GM21529 (cell line): ENCODE measurements around the gene SYTL5.
A peak's percentile ranks its signal among the peaks of the same experiment; 100 is the strongest.

Source experiments
- ATAC-seq: cut with Tn5 transposase; IDR thresholded peaks from one replicate; pipeline ENCODE4 v1.9.1; 2021; ENCODE audit not compliant: unreplicated experiment

The SYTL5 gene

DNA sequence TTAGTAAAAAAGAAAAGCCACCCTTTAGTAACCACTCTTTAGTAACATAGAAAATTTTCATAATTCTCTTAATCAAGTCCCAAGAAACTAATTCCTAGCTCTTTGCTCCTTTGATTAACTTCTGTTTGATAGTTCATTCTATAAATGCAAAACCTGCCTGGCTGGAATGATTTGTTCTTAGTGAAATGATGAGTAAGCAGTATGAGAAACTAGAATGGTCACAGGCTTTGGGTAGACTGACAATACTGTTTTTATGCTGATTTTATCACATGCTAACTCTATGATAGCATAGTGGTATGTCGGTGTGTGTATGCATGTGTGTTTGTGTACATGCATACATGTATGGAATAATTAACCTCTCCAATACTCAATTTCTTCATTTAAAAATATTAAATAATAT is 81.2 kb downstream of the SYTL5 start:
- no peak for ATAC-seq

- no peak for ATAC-seq
These were observed 83.0 kb downstream of the SYTL5 start for GRCh38 chrX:38089173-38089982.

GRCh38 chrX:38095971-38096529 is 89.7 kb downstream of the SYTL5 start:
- ATAC-seq = no peak

DNA sequence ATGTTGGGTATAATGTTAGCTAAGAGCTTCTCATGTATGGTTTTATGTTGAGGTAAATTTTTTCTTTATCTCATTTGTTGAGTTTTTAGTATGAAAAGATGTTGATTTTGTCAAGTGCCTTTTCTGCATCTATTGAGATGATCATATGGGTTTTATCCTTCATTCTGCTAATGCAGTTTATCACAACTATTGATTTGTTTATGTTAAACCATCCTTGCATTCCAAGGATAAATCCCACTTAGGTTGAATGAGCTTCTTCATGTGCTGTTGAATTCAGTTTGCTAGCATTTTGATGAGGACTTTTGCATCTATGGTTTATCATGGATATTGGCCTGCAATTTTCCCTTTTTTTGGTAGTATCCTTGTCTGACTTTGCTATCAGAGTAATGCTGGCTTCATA is 93.3 kb downstream of the SYTL5 start:
- ATAC-seq = no peak

DNA sequence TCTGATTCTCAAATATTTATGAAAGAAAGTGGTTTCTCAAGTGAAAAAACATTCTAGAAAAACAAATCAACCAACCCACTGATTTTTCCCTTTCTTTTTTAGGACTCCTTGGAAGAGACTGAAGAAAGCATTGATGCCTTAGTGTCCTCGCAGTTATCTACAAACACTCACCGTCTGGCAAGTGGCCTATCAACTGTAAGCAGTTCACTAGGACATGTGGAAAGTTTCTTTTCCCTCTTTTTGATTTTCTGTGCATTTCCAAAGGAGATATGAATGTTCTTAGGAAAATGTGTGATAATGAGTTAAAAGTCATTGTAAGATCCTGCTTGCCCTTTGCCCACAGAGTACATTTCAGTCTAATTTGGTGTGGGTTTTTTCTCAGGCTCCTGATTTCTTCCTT is 95.9 kb downstream of the SYTL5 start:
- no peak for ATAC-seq

GRCh38 chrX:38102875-38103274 is 96.5 kb downstream of the SYTL5 start:
- ATAC-seq = no peak

GRCh38 chrX:38103857-38104812 is 97.8 kb downstream of the SYTL5 start:
- ATAC-seq = peak; percentile 90

DNA sequence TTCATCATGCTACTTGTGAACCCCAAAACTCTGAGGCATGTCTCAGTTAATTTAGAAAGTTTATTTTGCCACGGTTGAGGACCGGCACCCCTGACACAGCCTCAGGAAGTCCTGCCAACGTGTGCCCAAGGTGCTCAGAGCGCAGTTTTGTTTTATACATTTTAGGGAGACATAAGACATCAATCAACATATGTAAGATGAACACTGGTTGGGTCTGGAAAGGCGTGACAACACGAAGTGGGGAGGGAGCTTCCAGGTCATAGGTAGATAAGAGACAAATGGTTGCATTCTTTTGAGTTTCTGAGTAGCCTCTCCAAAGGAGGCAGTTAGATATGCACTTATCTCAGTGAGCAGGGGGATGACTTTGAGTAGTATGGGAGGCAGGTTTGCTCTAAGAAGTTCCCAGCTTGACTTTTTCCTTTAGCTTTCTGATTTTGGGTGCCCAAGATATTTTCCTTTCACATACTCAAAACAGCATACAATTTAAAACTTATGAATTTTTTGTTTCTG is 98.9 kb downstream of the SYTL5 start:
- ATAC-seq = no peak

GRCh38 chrX:38106991-38107655 is 100.8 kb downstream of the SYTL5 start:
- no peak for ATAC-seq

- ATAC-seq = no peak
These were observed 102.0 kb downstream of the SYTL5 start for GRCh38 chrX:38108364-38108763.

DNA sequence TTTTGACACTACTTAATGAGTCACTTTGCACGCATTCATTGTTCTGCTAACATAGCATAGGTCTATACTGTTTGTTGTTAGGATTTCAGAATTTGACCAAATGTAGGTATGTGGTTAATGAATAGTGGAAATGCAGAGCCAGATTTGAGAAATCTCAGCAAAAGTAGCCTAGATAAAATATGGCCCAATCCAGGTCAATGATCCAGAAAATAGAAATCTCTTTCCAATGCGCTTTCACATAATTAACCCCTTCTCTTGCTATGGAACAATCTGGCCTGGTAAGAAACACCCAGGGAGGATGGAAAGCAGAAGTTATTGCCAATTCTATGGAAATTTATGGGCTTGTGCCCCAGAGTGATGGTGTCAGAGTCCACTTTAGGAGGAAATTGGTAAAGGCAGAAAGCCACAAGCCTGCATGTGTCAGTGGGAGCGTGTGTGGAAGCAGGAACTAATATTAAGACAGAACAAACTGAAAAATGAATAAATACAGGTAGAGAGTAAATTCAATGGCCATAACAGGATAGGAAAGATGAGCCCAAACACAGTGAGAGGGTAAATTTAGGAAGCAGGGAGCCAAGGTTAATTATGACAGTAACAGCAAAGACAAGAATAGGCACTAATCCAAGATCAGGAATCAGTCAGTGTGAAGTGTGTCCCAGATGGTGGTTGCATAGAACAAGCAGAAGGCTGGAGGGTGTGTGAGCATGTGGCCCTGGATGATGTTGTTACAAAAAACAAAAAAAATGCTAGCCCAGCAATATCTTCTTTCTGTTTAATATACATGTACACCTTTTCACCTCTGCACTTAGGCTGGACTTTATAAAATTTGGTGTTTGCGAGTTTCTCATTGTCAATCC is 102.9 kb downstream of the SYTL5 start:
- ATAC-seq = no peak

GRCh38 chrX:38110231-38110630 is 103.9 kb downstream of the SYTL5 start:
- ATAC-seq = no peak

- no peak for ATAC-seq
These were observed 104.8 kb downstream of the SYTL5 start for GRCh38 chrX:38111196-38111595.

GRCh38 chrX:38112566-38112965 is 106.2 kb downstream of the SYTL5 start:
- ATAC-seq = peak; percentile 67

GRCh38 chrX:38116706-38117105 is 110.4 kb downstream of the SYTL5 start:
- ATAC-seq = no peak

DNA sequence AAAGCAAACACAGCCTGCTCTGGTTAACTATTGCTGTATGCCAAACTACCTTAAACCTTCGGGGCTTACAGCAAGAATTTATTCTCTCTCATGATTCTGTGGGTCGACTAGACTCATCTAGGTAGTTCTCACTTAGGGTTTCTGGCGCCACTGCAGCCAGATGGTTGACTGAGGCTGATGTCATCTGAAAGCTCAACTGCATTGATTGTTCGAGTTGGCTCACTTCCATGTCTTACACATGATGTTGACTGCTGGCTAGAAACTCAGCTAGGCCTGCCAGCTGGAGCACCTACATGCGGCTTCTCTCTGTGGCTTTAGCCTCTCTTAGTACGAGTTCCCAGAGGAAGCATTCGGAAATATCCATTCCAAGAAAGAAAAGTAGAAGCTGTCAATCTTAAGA is 111.1 kb downstream of the SYTL5 start:
- no peak for ATAC-seq

DNA sequence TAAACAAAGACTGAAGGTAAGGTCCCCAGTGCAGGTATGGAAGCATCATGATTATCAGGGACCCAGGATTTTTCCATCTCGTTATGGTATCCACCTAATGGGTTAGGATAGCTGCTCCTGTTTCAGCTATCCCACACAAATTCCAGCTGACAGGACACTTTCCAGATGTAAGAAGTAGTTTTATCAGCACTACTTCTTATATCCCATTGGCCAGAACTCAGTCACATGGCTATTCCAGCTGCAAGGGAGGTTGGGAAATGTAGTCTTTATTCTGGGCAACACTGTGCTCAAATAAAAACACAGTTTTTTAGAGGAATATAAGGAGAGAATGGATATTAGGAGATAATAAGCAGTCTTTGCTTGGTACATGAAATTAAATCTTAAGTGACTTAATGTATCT is 117.6 kb downstream of the SYTL5 start:
- ATAC-seq = no peak

DNA sequence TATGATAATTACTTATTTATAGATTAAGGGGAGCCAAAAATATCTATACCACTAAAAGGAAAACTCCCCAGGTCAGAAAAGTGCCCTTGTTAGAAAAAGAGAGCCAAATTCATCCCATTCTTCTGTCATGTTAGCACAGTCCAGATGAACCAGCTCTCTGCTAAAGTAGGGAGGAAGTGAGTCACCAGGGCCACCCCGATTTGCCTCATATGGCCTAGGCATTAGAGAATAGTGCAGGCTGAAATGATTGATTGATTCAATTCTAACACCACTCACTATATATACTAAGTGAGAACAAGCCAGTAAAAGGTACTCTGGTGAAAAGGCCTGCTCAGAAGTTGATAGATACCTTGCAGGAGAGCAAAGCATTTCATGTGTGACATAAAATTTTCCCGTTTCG is 119.8 kb downstream of the SYTL5 start:
- ATAC-seq = no peak

DNA sequence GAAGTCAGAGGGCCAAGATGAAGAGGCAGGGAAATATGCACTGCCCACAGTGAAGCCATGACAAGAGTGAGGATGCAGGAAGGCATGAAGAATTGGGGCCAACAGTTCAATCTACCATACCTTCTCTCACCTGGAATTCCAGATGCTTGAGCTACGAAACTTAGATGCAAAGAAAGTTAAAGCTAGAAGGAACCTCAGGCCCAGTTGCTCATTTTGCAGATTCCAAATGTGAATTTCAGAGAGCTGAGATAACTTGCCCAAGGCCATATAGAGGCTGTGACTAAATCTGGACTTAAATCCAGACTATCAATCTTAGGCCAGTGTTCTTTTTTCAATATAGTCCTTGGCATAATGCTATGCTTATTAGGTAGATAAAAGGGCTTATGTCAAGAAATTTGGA is 121.6 kb downstream of the SYTL5 start:
- no peak for ATAC-seq

DNA sequence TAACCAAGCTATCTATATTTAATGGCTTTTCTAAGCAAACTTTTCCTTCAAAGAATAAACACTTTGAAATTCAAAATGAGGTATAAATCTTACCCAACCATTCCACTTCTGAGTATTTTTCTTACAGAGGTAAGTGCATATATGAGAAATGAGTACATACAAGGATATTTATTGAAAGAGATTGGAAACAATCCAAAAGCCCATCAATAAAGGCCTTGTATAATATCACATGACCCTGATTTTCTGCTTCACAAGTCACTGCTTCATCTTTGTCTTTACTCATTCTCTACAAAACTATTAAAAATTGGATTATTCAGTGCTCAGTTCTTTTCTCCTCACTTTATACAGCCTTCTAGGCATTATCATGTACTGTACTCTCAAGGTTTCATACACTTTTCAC is 123.0 kb downstream of the SYTL5 start:
- no peak for ATAC-seq
